M059J (cell line): Measurements from ENCODE around the gene ITGB2. TPM values are rescaled to one million over a fixed set of nuclear protein-coding genes. Genes with fewer than 3 reads are reported as not detected.

Source experiments
- DNase-seq: peaks from one replicate; pipeline ENCODE4 v3.0.0-alpha.2; 2012; ENCODE audit warnings: low read depth
- total RNA-seq: library from RNA; depleted of rRNA; stranded (reverse); fragments of >200 nt; shearing (Covaris generic); gene quantifications from 2 replicates; pipeline ENCODE4 v1.2.3, GENCODE V29; 2014

Gene ITGB2
- total RNA-seq, 1 experiment from 2014 or later: 0.10 TPM

- no peak for DNase-seq
These were observed 23.2 kb downstream of the ITGB2 start for GRCh38 chr21:44897326-44898010.

- DNase-seq: no peak
These were observed 24.0 kb downstream of the ITGB2 start for GRCh38 chr21:44896561-44897286.

- DNase-seq: no peak
These were observed 24.8 kb downstream of the ITGB2 start for GRCh38 chr21:44895859-44896258.

- DNase-seq: no peak
These were observed 25.9 kb downstream of the ITGB2 start for GRCh38 chr21:44894687-44895302.

GRCh38 chr21:44893948-44894656 lies 26.6 kb downstream of the ITGB2 start:
- DNase-seq: no peak

GRCh38 chr21:44893278-44893556 lies 27.5 kb downstream of the ITGB2 start:
- DNase-seq: no peak

GRCh38 chr21:44892536-44893277 lies 28.0 kb downstream of the ITGB2 start:
- DNase-seq: peak; percentile 47

GRCh38 chr21:44892095-44892494 lies 28.6 kb downstream of the ITGB2 start:
- no peak for DNase-seq

- DNase-seq: no peak
These were observed 29.1 kb downstream of the ITGB2 start for GRCh38 chr21:44891631-44892031.

- DNase-seq: no peak
These were observed 29.6 kb downstream of the ITGB2 start for GRCh38 chr21:44890961-44891541.

- DNase-seq: no peak
These were observed 30.3 kb downstream of the ITGB2 start for GRCh38 chr21:44890338-44890931.

- DNase-seq: no peak
These were observed 30.9 kb downstream of the ITGB2 start for GRCh38 chr21:44889625-44890337.

- DNase-seq: no peak
These were observed 31.8 kb downstream of the ITGB2 start for GRCh38 chr21:44888581-44889550.

GRCh38 chr21:44887807-44888580 lies 32.7 kb downstream of the ITGB2 start:
- DNase-seq: no peak

- DNase-seq: no peak
These were observed 33.4 kb downstream of the ITGB2 start for GRCh38 chr21:44887126-44887806.

GRCh38 chr21:44886113-44887075 lies 34.3 kb downstream of the ITGB2 start:
- DNase-seq: no peak

- DNase-seq: no peak
These were observed 35.1 kb downstream of the ITGB2 start for GRCh38 chr21:44885615-44886014.
